Mesenteric fat pad (tissue), 1 donor: ENCODE results near the gene ATL3. TPM values are rescaled to one million over a fixed set of nuclear protein-coding genes. Genes with fewer than 3 reads are reported as not detected.
"Not testable (repeated sequence)": the region's sequence is repeated elsewhere in the genome, so short reads cannot be mapped to it uniquely, and the experiment has no call there.

Experiments used
- DNase-seq: peaks from one replicate; pipeline ENCODE4 v3.0.0-alpha.2; 2020; ENCODE audit warnings: low spot score
- total RNA-seq: library from RNA; stranded (reverse); fragmentation: NEBNext Ultra II Directional; extraction: Animal tissue kit (Norgen Biotek cat#: 25700); gene quantifications from one replicate; pipeline ENCODE4 v1.2.1, GENCODE V29; 2021
- donor health status: DM: yes; HTN: yes; CAD: no.

ATL3 gene
- total RNA-seq, 1 donor from 2014 or later: 123 TPM

GRCh38 chr11:63623513-63624140, 47.5 kb downstream of the ATL3 start:
- DNase-seq: no peak

GRCh38 chr11:63622323-63622722, 48.9 kb downstream of the ATL3 start:
- no peak for DNase-seq

GRCh38 chr11:63621071-63621470, 50.1 kb downstream of the ATL3 start:
- DNase-seq: no peak

GRCh38 chr11:63619967-63620366, 51.2 kb downstream of the ATL3 start:
- DNase-seq: no peak

GRCh38 chr11:63617686-63618085, 53.5 kb downstream of the ATL3 start:
- not testable (repeated sequence) for DNase-seq

GRCh38 chr11:63616953-63617352, 54.2 kb downstream of the ATL3 start:
- DNase-seq: no peak

GRCh38 chr11:63614136-63614671, 57.0 kb downstream of the ATL3 start, which contains the start of gene PLAAT3:
PLAAT3 (minus strand) TSS chr11:63614433; CDS start chr11:63614014, 419 bp downstream.
- peak; percentile 94 for DNase-seq

- DNase-seq: no peak
Measured at GRCh38 chr11:63613517-63614135, 57.5 kb downstream of the ATL3 start.

GRCh38 chr11:63612181-63612580, 59.0 kb downstream of the ATL3 start:
- DNase-seq: no peak

- DNase-seq: no peak
Measured at GRCh38 chr11:63611395-63611747, 59.8 kb downstream of the ATL3 start.

- no peak for DNase-seq
Measured at GRCh38 chr11:63610604-63611394, 60.4 kb downstream of the ATL3 start.

- DNase-seq: no peak
Measured at GRCh38 chr11:63609971-63610580, 61.1 kb downstream of the ATL3 start.

GRCh38 chr11:63609536-63609935, 61.6 kb downstream of the ATL3 start:
- no peak for DNase-seq

- DNase-seq: no peak
Measured at GRCh38 chr11:63608353-63609345, 62.5 kb downstream of the ATL3 start.

- DNase-seq: no peak
Measured at GRCh38 chr11:63603180-63603518, 68.0 kb downstream of the ATL3 start.

GRCh38 chr11:63602290-63603179, 68.6 kb downstream of the ATL3 start:
- DNase-seq: not testable (repeated sequence)

- peak; percentile 47 for DNase-seq
Measured at GRCh38 chr11:63599211-63600122, 71.7 kb downstream of the ATL3 start.

- peak; percentile 53 for DNase-seq
Measured at GRCh38 chr11:63598556-63598955, 72.6 kb downstream of the ATL3 start.
